Measurements from ENCODE around the gene ADAMTS18.

The ADAMTS18 gene

GRCh38 chr16:77374384-77374783, 60.5 kb downstream of the ADAMTS18 start:
- peak; percentile 7 for DNase-seq (ENCODE audit: low spot score)
- CTCF ChIA-PET, result interaction anchor here (0.8 kb wide), 2 partner anchors 203 to 1145 kb away, joined by 3 read pairs; no protein-coding TSS in a partner anchor
- no peak for TF ChIP-seq CTCF (conservative IDR thresholded peaks at IDR 0.05; ENCODE audit: low read depth)
- POLR2A ChIA-PET (ENCODE audit: low non-redundant PET), result no interaction called here
- no peak overlapping the region for H3K27ac ChIP-seq

DNA sequence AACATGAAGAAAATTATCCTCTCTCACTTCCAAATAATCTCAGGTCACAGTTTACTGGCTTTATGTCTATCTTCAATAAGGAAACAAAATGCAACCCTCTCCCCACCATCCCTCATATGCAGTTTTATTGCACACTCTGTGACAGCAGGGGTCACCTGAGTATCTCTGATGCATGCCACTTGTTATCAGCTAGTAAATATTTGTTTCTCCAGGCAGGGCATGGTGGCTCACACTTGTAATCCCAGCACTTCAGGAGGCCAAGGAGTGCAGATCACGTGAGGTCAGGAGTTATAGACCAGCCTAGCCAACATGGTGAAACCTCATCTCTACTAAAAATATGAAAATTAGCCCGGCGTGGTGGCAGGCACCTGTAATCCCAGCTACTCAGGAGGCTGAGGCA, 61.1 kb downstream of the ADAMTS18 start:
- POLR2A ChIA-PET (ENCODE audit: low non-redundant PET), result no interaction called here
- no peak for DNase-seq (ENCODE audit: low spot score)
- TF ChIP-seq CTCF (conservative IDR thresholded peaks at IDR 0.05; ENCODE audit: low read depth), result no peak
- CTCF ChIA-PET, result no interaction called here
- H3K27ac ChIP-seq, result no peak overlapping the region

- POLR2A ChIA-PET (ENCODE audit: low non-redundant PET), result no interaction called here
- DNase-seq (ENCODE audit: low spot score), result no peak
- CTCF ChIA-PET, result no interaction called here
- no peak overlapping the region for H3K27ac ChIP-seq
- TF ChIP-seq CTCF (conservative IDR thresholded peaks at IDR 0.05; ENCODE audit: low read depth), result no peak
These were observed 70.1 kb downstream of the ADAMTS18 start for GRCh38 chr16:77364770-77365169.

DNA sequence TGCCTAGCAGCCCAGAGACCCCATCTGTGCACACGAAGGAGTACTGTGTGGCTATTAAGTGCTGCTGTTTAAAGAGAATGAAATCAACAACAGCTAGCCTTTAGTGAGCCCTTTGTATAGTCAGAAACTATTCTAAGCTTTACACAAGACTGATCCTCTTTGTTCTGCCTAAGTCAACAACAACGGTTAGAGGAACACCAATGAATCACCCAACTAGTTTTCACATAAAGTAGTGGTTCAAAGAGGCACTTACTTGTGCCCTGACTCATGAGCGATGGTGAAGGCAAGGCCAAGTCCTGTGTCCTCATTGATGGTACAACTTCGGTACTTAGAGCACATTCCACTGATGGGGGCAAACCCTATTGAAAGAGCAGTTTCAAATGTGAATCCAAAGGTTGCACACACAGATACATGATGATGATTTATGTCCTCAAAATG, 75.8 kb downstream of the ADAMTS18 start:
- H3K27ac ChIP-seq, result no peak overlapping the region
- no peak for DNase-seq (ENCODE audit: low spot score)
- CTCF ChIA-PET, result no interaction called here
- TF ChIP-seq CTCF (conservative IDR thresholded peaks at IDR 0.05; ENCODE audit: low read depth), result no peak
- POLR2A ChIA-PET (ENCODE audit: low non-redundant PET), result no interaction called here

- ChIA-PET CTCF (no interaction called here), POLR2A (ENCODE audit: low non-redundant PET) (no interaction called here)
- H3K27ac ChIP-seq, result no peak overlapping the region
- DNase-seq (ENCODE audit: low spot score), result no peak
- no peak for TF ChIP-seq CTCF (conservative IDR thresholded peaks at IDR 0.05; ENCODE audit: low read depth)
These were observed 81.1 kb downstream of the ADAMTS18 start for GRCh38 chr16:77353587-77354263.

- TF ChIP-seq CTCF (conservative IDR thresholded peaks at IDR 0.05; ENCODE audit: low read depth), result no peak
- ChIA-PET POLR2A (ENCODE audit: low non-redundant PET) (no interaction called here), CTCF (no interaction called here)
- H3K27ac ChIP-seq, result no peak overlapping the region
- DNase-seq (ENCODE audit: low spot score), result no peak
These were observed 90.5 kb downstream of the ADAMTS18 start for GRCh38 chr16:77344341-77344740.

Data from RWPE1 (cell line).